ENCODE results near the gene GRM7. TPM values are rescaled to one million over a fixed set of nuclear protein-coding genes. Genes with fewer than 3 reads are reported as not detected.

GRM7 gene
- total RNA-seq, 1 donor from 2014 or later: 1.5 TPM

- H3K27ac Mint-ChIP-seq (ENCODE audit: unreplicated experiment): no peak overlapping the region
- no peaks in the 10 kb centered on the region for H3K4me1 Mint-ChIP-seq
- H3K27me3 Mint-ChIP-seq (ENCODE audit: low read depth): no peaks in the 10 kb centered on the region
- H3K4me3 Mint-ChIP-seq: no peak overlapping the region
- TF ChIP-seq CTCF (conservative IDR thresholded peaks at IDR 0.05): no peak
- H3K9me3 Mint-ChIP-seq: no peaks in the 10 kb centered on the region
- DNase-seq (ENCODE audit: low read depth, low spot score): no peak
- H3K36me3 Mint-ChIP-seq (ENCODE audit: low read depth): no peaks in the 10 kb centered on the region
Measured at GRCh38 chr3:7082244-7082643, 221.3 kb downstream of the GRM7 start.

GRCh38 chr3:7086417-7086816 lies 225.5 kb downstream of the GRM7 start:
- Mint-ChIP-seq H3K27ac (ENCODE audit: unreplicated experiment) (no peak overlapping the region), H3K9me3 (peaks cover 3% of the 10 kb centered on the region), H3K27me3 (ENCODE audit: low read depth) (no peaks in the 10 kb centered on the region), H3K4me1 (no peaks in the 10 kb centered on the region), H3K36me3 (ENCODE audit: low read depth) (no peaks in the 10 kb centered on the region), H3K4me3 (no peak overlapping the region)
- no peak for TF ChIP-seq CTCF (conservative IDR thresholded peaks at IDR 0.05)
- DNase-seq (ENCODE audit: low read depth, low spot score): no peak

GRCh38 chr3:7095116-7095515 lies 234.2 kb downstream of the GRM7 start:
- H3K9me3 Mint-ChIP-seq: peaks cover 7% of the 10 kb centered on the region
- TF ChIP-seq CTCF (conservative IDR thresholded peaks at IDR 0.05): no peak
- no peak overlapping the region for H3K27ac Mint-ChIP-seq (ENCODE audit: unreplicated experiment)
- no peaks in the 10 kb centered on the region for H3K27me3 Mint-ChIP-seq (ENCODE audit: low read depth)
- no peak overlapping the region for H3K4me3 Mint-ChIP-seq
- no peaks in the 10 kb centered on the region for H3K36me3 Mint-ChIP-seq (ENCODE audit: low read depth)
- no peaks in the 10 kb centered on the region for H3K4me1 Mint-ChIP-seq
- no peak for DNase-seq (ENCODE audit: low read depth, low spot score)

DNA sequence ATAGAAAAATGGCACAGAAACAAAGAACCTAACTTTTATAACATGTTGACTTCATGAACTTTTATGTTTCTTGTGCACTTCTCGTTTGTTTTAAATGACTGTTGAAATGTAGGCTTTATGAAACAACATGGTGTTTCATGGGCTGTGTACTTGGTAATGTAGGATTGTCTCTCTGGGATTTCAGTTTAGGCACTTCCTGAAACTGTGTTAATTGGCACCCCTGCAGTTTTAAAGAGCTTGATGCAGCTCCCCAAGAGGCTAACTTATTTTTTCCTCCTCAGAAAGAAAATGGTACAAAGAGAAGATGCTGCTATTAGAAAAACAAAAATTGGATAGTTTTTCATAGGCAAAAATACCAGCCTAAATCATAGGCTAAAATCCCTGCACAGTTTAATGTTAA lies 239.2 kb downstream of the GRM7 start:
- Mint-ChIP-seq H3K4me1 (no peaks in the 10 kb centered on the region), H3K4me3 (no peak overlapping the region), H3K27me3 (ENCODE audit: low read depth) (no peaks in the 10 kb centered on the region), H3K9me3 (peaks cover 13% of the 10 kb centered on the region), H3K27ac (ENCODE audit: unreplicated experiment) (no peak overlapping the region), H3K36me3 (ENCODE audit: low read depth) (no peaks in the 10 kb centered on the region)
- no peak for DNase-seq (ENCODE audit: low read depth, low spot score)
- no peak for TF ChIP-seq CTCF (conservative IDR thresholded peaks at IDR 0.05)

GRCh38 chr3:7106635-7107034 lies 245.7 kb downstream of the GRM7 start:
- no peak for TF ChIP-seq CTCF (conservative IDR thresholded peaks at IDR 0.05)
- Mint-ChIP-seq H3K27ac (ENCODE audit: unreplicated experiment) (no peak overlapping the region), H3K9me3 (peaks cover 6% of the 10 kb centered on the region), H3K27me3 (ENCODE audit: low read depth) (peaks cover 2% of the 10 kb centered on the region), H3K36me3 (ENCODE audit: low read depth) (no peaks in the 10 kb centered on the region), H3K4me3 (no peak overlapping the region), H3K4me1 (no peaks in the 10 kb centered on the region)
- no peak for DNase-seq (ENCODE audit: low read depth, low spot score)

DNA sequence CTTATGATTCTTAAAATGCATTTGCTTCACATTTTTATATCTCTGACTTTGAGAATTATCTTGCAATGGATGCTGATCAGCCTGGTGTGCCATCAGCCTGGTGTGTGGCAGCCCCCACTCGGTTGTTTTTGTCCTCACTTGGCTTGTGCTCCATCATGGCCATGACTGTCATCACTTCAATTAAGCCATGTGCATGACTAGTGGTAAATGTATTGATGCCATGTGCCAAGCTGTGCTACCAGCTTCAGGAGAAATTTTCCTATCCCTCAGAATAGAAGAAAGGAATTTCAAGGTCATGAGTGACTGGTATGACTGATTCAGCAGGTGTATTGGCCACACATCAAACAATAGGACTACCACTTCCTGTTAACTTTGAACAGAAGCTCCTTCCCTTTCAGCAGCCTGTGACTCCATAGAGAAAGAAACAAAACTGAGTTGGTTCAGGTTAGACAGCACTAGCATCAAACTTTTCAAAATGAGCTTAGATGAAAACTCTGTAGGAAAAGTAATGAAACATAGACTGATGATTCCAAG lies 251.7 kb downstream of the GRM7 start:
- H3K4me1 Mint-ChIP-seq: no peaks in the 10 kb centered on the region
- H3K9me3 Mint-ChIP-seq: no peaks in the 10 kb centered on the region
- H3K27me3 Mint-ChIP-seq (ENCODE audit: low read depth): peaks cover 2% of the 10 kb centered on the region
- H3K27ac Mint-ChIP-seq (ENCODE audit: unreplicated experiment): no peak overlapping the region
- TF ChIP-seq CTCF (conservative IDR thresholded peaks at IDR 0.05): no peak
- H3K4me3 Mint-ChIP-seq: no peak overlapping the region
- no peaks in the 10 kb centered on the region for H3K36me3 Mint-ChIP-seq (ENCODE audit: low read depth)
- no peak for DNase-seq (ENCODE audit: low read depth, low spot score)

Data from neural crest cell (in vitro differentiated cells).